B cell (primary cell): Measurements from ENCODE around the gene KCNK2. TPM values are rescaled to one million over a fixed set of nuclear protein-coding genes. Genes with fewer than 3 reads are reported as not detected.

Experiments used
- ATAC-seq: fragments of 200-7000 bp; cut with Tn5 transposase; one replicate; pipeline ENCODE4 v1.10.0; 2021; ENCODE audit warnings: low read depth, mild to moderate bottlenecking, moderate number of reproducible peaks, moderate library complexity
- CTCF ChIA-PET: fragments of 350-600 bp; sonication (Branson Sonifier 250); formaldehyde crosslinking; loops from one replicate; lab custom pipeline; 2021; ENCODE audit warnings: antibody characterized with exemption, inconsistent platforms; lab: Charles Lee
- POLR2A ChIA-PET: fragments of 350-600 bp; sonication (Branson Sonifier 250); formaldehyde crosslinking; loops from one replicate; lab custom pipeline; 2021; ENCODE audit warnings: antibody characterized with exemption; lab: Charles Lee
- DNase-seq: peaks from one replicate; pipeline ENCODE4 v3.0.0; 2013
- H2AFZ ChIP-seq: 2 replicates; pipeline ENCODE4 v1.6.1; 2012; ENCODE audit warnings: mild to moderate bottlenecking, low read depth, low read length; ENCODE audit not compliant: insufficient read depth, poor library complexity, severe bottlenecking
- H3K27ac ChIP-seq, 2 donors: 1 replicate in 1 of 2; 2 replicates in 1 of 2; pipeline ENCODE4 v1.5.1; 2012 to 2013; ENCODE audit warnings: low read length in 2 of 2, mild to moderate bottlenecking in 2 of 2, moderate library complexity in 1 of 2
- H3K27me3 ChIP-seq, 4 experiments: fragments of 200-600 bp in 1 of 4; sonication (generic) in 1 of 4; replicated peaks in 1 of 4; 1 replicate in 2 of 4; 2 replicates in 2 of 4; pipeline versions ENCODE4 v1.6.1 to v1.7.0; 2013 to 2016; ENCODE audit warnings: low read length in 3 of 4, mild to moderate bottlenecking in 2 of 4, mixed read lengths in 1 of 4, moderate library complexity in 1 of 4; ENCODE audit not compliant: insufficient read depth in 4 of 4, control insufficient read depth in 3 of 4; ENCODE audit errors: control extremely low read depth in 1 of 4
- H3K36me3 ChIP-seq, 2 experiments: replicated peaks in 1 of 2; 1 replicate in 1 of 2; 2 replicates in 1 of 2; pipeline versions ENCODE4 v1.6.1 to v1.7.1; 2013; ENCODE audit warnings: low read length in 1 of 2; ENCODE audit not compliant: insufficient read depth in 2 of 2, control insufficient read depth in 1 of 2; ENCODE audit errors: control extremely low read depth in 1 of 2, extremely low read depth in 1 of 2
- H3K4me1 ChIP-seq, 2 donors: fragments of 200-600 bp in 1 of 2; sonication (generic) in 1 of 2; 1 replicate in 1 of 2; 2 replicates in 1 of 2; pipeline versions ENCODE4 v1.5.1 to v1.6.1; 2013 to 2017; ENCODE audit warnings: low read length in 2 of 2; ENCODE audit not compliant: control insufficient read depth in 2 of 2, insufficient read depth in 2 of 2
- H3K4me2 ChIP-seq: replicated peaks from 2 replicates; pipeline ENCODE3; 2012; ENCODE audit warnings: mild to moderate bottlenecking, low read depth, low read length; ENCODE audit not compliant: poor library complexity, severe bottlenecking
- H3K4me3 ChIP-seq, 5 experiments: fragments of 200-600 bp in 1 of 5; sonication (generic) in 1 of 5; 1 replicate in 3 of 5; 2 replicates in 2 of 5; pipeline versions ENCODE4 v1.5.1 to v1.7.0; 2011 to 2016; ENCODE audit warnings: low read length in 4 of 5, mild to moderate bottlenecking in 4 of 5, low read depth in 2 of 5, control low read depth in 1 of 5, moderate library complexity in 1 of 5; ENCODE audit not compliant: insufficient read depth in 1 of 5; ENCODE audit errors: control extremely low read depth in 1 of 5, extremely low read depth in 1 of 5
- H3K79me2 ChIP-seq: fragments of 200-600 bp; sonication (generic); one replicate; pipeline ENCODE4 v1.6.0; 2016; ENCODE audit warnings: low read length; ENCODE audit not compliant: control insufficient read depth, insufficient read depth
- H3K9ac ChIP-seq: fragments of 200-600 bp; sonication (generic); 2 replicates; pipeline ENCODE4 v1.6.1; 2017; ENCODE audit warnings: mild to moderate bottlenecking, low read length, moderate library complexity
- H3K9me3 ChIP-seq, 3 donors: one replicate each; pipeline versions ENCODE4 v1.6.1 to v1.7.1; 2013; ENCODE audit warnings: low read length in 2 of 3; ENCODE audit not compliant: control insufficient read depth in 2 of 3, insufficient read depth in 1 of 3; ENCODE audit errors: control extremely low read depth in 1 of 3
- H4K20me1 ChIP-seq: 2 replicates; pipeline ENCODE4 v1.6.0; 2012; ENCODE audit warnings: mild to moderate bottlenecking, low read length; ENCODE audit not compliant: insufficient read depth, control insufficient read depth, poor library complexity, severe bottlenecking
- H3K27ac Mint-ChIP-seq: one replicate; pipeline ENCODE4 v1.8.0; 2021; ENCODE audit warnings: mixed read lengths
- H3K27me3 Mint-ChIP-seq: one replicate; pipeline ENCODE4 v1.8.0; 2021; ENCODE audit warnings: mixed read lengths
- H3K4me1 Mint-ChIP-seq: one replicate; pipeline ENCODE4 v1.8.0; 2021; ENCODE audit warnings: mixed read lengths
- H3K4me3 Mint-ChIP-seq: one replicate; pipeline ENCODE4 v1.8.0; 2021; ENCODE audit warnings: mixed read lengths
- H3K9me3 Mint-ChIP-seq: one replicate; pipeline ENCODE4 v1.8.0; 2022; ENCODE audit warnings: mixed read lengths; ENCODE audit not compliant: insufficient read depth
- CTCF ChIP-seq: fragments of 200-600 bp; IDR thresholded peaks from one replicate; pipeline ENCODE4 v1.8.0; 2022; ENCODE audit warnings: antibody characterized with exemption, mild to moderate bottlenecking
- EZH2 ChIP-seq: IDR thresholded peaks from 2 replicates; pipeline ENCODE4 v1.6.1; 2012; ENCODE audit warnings: borderline replicate concordance, low read depth, mild to moderate bottlenecking, moderate library complexity, low read length; ENCODE audit not compliant: insufficient read depth, poor library complexity, severe bottlenecking
- WGBS: methylation state at CpG from one replicate; pipeline ENCODE4 v1.1.5; 2013; ENCODE audit warnings: missing lambda C conversion rate; ENCODE audit not compliant: insufficient coverage; 5-methylcytosine and 5-hydroxymethylcytosine counted together
- intact Hi-C: fragments of 100-400 bp; cut with micrococcal nuclease; formaldehyde crosslinking; loops from one replicate; pipeline ENCODE4 v1.10.0; 2022
- polyA plus RNA-seq: library from polyadenylated mRNA; depleted of rRNA; stranded (reverse); fragments of >200 nt; gene quantifications from 2 replicates; pipeline ENCODE4 v1.2.3, GENCODE V29; 2012
- total RNA-seq, 2 donors: library from RNA; stranded (reverse); fragments of 120-200 nt in 1 of 2; gene quantifications; 1 replicate in 1 of 2; 2 replicates in 1 of 2; pipeline versions ENCODE4 v1.2.3 to v1.2.4, GENCODE V29; 2013 to 2022

Gene KCNK2
- total and polyA plus RNA-seq, 2 donors (not counting 1 experiment from before 2014, with no cell fraction given) = not detected

DNA sequence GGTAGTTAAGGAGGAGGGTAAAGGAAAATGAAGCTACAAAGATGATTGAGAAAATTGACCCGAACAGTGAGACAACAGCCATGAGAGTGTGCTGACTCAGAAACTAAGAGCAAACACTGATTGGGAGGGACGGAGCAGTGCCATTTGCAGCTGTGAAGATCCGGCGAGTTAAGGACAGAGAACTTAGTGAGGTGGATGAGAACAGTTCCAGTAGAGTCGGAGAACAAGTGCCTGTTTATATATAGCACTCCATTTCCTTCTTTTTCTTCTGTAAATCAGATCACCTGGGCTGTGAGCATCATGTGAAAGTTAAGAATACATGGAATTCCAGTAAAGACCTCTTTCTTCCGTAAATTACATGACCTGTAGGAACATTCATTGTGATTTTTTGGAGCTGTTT lies 145.7 kb downstream of the KCNK2 start:
- Histone ChIP-seq H3K4me3 (no peak overlapping the region), H3K36me3 (no peaks in the 10 kb centered on the region), H3K9me3 (no peaks in the 10 kb centered on the region), H3K79me2 (no peaks in the 10 kb centered on the region), H3K27ac (no peak overlapping the region), H2AFZ (no peak overlapping the region), H3K4me2 (no peak overlapping the region), H3K27me3 (no peaks in the 10 kb centered on the region), H3K4me1 (no peaks in the 10 kb centered on the region), H4K20me1 (no peaks in the 10 kb centered on the region), H3K9ac (no peak overlapping the region)
- ChIA-PET CTCF (no interaction called here), POLR2A (no interaction called here)
- Mint-ChIP-seq H3K4me3 (no peak overlapping the region), H3K27me3 (no peaks in the 10 kb centered on the region), H3K9me3 (no peaks in the 10 kb centered on the region), H3K27ac (no peak overlapping the region), H3K4me1 (no peaks in the 10 kb centered on the region)
- intact Hi-C loops = no loop called here
- 100% methylated on average over 1 of the region's 6 CpGs for WGBS
- no peak for ATAC-seq
- TF ChIP-seq CTCF (no peak), EZH2 (no peak)
- no peak for DNase-seq

DNA sequence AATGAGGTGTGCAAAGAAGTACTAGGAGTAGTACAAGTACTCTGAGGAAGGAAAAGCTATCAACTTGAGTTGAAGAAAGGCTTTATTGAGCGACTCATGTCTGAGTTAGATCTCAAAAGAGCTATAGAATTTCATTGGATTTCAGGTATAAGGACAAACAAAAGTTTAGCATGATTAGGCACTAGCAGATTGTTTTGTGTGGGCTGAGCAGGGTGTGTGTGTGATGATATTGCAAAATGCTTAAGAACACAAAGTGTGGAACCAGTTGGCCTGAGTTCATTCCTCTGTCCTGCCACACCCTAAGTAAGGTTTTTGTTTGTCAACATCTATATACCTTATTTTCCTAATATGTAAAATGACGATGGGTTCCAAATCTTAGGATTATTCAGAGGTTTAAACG lies 158.9 kb downstream of the KCNK2 start:
- no peaks in the 10 kb centered on the region for H3K27me3 Mint-ChIP-seq
- ATAC-seq (no peak), DNase-seq (no peak)
- Histone ChIP-seq H4K20me1 (no peaks in the 10 kb centered on the region), H3K27me3 (no peaks in the 10 kb centered on the region), H3K4me1 (no peaks in the 10 kb centered on the region), H3K36me3 (no peaks in the 10 kb centered on the region), H3K79me2 (no peaks in the 10 kb centered on the region), H3K27ac (no peak overlapping the region), H3K4me2 (no peak overlapping the region), H3K9me3 (no peaks in the 10 kb centered on the region), H3K4me3 (no peak overlapping the region), H2AFZ (no peak overlapping the region), H3K9ac (no peak overlapping the region)
- no peak overlapping the region for H3K27ac Mint-ChIP-seq
- 67% methylated on average over 1 of the region's 3 CpGs for WGBS
- peaks cover 2% of the 10 kb centered on the region for H3K9me3 Mint-ChIP-seq
- intact Hi-C loops = no loop called here
- TF ChIP-seq EZH2 = no peak
- no peak for TF ChIP-seq CTCF
- CTCF ChIA-PET = no interaction called here
- H3K4me1 Mint-ChIP-seq = no peaks in the 10 kb centered on the region
- H3K4me3 Mint-ChIP-seq = no peak overlapping the region
- POLR2A ChIA-PET = no interaction called here
